Neural progenitor cell (in vitro differentiated cells): ENCODE data around the gene EGFL6. TPM values are rescaled to one million over a fixed set of nuclear protein-coding genes. Genes with fewer than 3 reads are reported as not detected.

ENCODE experiments used
- DNase-seq: peaks from one replicate; pipeline ENCODE4 v3.0.0-alpha.2; 2016; ENCODE audit warnings: low spot score
- H2AFZ ChIP-seq: fragments of 200-600 bp; sonication (generic); replicated peaks from 2 replicates; pipeline ENCODE4 v1.6.1; 2016; ENCODE audit warnings: antibody characterized with exemption
- H3F3A ChIP-seq: fragments of 200-600 bp; sonication (generic); 2 replicates; pipeline ENCODE4 v1.6.1; 2016; ENCODE audit warnings: antibody characterized with exemption, low read depth
- H3K27ac ChIP-seq: fragments of 200-600 bp; sonication (generic); 2 replicates; pipeline ENCODE4 v1.5.1; 2016; ENCODE audit warnings: mild to moderate bottlenecking
- H3K27me3 ChIP-seq: fragments of 200-600 bp; sonication (generic); 2 replicates; pipeline ENCODE4 v1.6.1; 2016; ENCODE audit warnings: mild to moderate bottlenecking, moderate library complexity
- H3K36me3 ChIP-seq: fragments of 200-600 bp; sonication (generic); 2 replicates; pipeline ENCODE4 v1.5.1; 2016
- H3K4me1 ChIP-seq: fragments of 200-600 bp; sonication (generic); 2 replicates; pipeline ENCODE4 v1.6.1; 2016; ENCODE audit warnings: mixed run types
- H3K4me2 ChIP-seq: fragments of 200-600 bp; sonication (generic); 2 replicates; pipeline ENCODE4 v1.6.1; 2016
- H3K4me3 ChIP-seq: fragments of 200-600 bp; sonication (generic); 2 replicates; pipeline ENCODE4 v1.5.1; 2016
- H3K79me2 ChIP-seq: fragments of 200-600 bp; sonication (generic); 2 replicates; pipeline ENCODE4 v1.6.1; 2016; ENCODE audit warnings: low read depth
- H3K9ac ChIP-seq: fragments of 200-600 bp; sonication (generic); 2 replicates; pipeline ENCODE4 v1.6.1; 2016
- H3K9me3 ChIP-seq: fragments of 200-600 bp; sonication (generic); 2 replicates; pipeline ENCODE4 v1.5.1; 2016; ENCODE audit warnings: low read depth
- H4K20me1 ChIP-seq: fragments of 200-600 bp; sonication (generic); 2 replicates; pipeline ENCODE4 v1.6.1; 2016; ENCODE audit warnings: low read depth
- H3K27ac Mint-ChIP-seq: 3 replicates; pipeline ENCODE4 v1.8.0; 2021; ENCODE audit warnings: mixed read lengths
- H3K27me3 Mint-ChIP-seq: 2 replicates; pipeline ENCODE4 v1.8.0; 2022; ENCODE audit warnings: low read depth, mild to moderate bottlenecking, inconsistent platforms, moderate library complexity, mixed read lengths; ENCODE audit not compliant: insufficient read depth
- H3K36me3 Mint-ChIP-seq: 3 replicates; pipeline ENCODE4 v1.8.0; 2021; ENCODE audit warnings: mixed read lengths
- H3K4me1 Mint-ChIP-seq: 3 replicates; pipeline ENCODE4 v1.8.0; 2021; ENCODE audit warnings: mixed read lengths
- H3K4me3 Mint-ChIP-seq: 3 replicates; pipeline ENCODE4 v1.8.0; 2021; ENCODE audit warnings: mild to moderate bottlenecking, moderate library complexity, mixed read lengths
- H3K9me3 Mint-ChIP-seq: 3 replicates; pipeline ENCODE4 v1.8.0; 2020; ENCODE audit warnings: mixed read lengths
- CTCF ChIP-seq: fragments of 200-600 bp; sonication (generic); IDR thresholded peaks from 2 replicates; pipeline ENCODE4 v1.5.1; 2017; ENCODE audit warnings: antibody characterized with exemption, mild to moderate bottlenecking
- EZH2 ChIP-seq: fragments of 200-600 bp; sonication (generic); IDR thresholded peaks from 2 replicates; pipeline ENCODE4 v1.6.1; 2017; ENCODE audit warnings: antibody characterized with exemption, mild to moderate bottlenecking, moderate library complexity
- EZH2phosphoT487 ChIP-seq: fragments of 200-600 bp; sonication (generic); IDR thresholded peaks from 2 replicates; pipeline ENCODE4 v1.6.1; 2017; ENCODE audit warnings: antibody characterized with exemption
- total RNA-seq: library from RNA; depleted of rRNA; stranded (reverse); fragments of >200 nt; gene quantifications from 2 replicates; pipeline ENCODE4 v1.2.3, GENCODE V29; 2015; ENCODE audit warnings: low replicate concordance

Gene EGFL6
- total RNA-seq, 1 donor from 2014 or later: 1.2 TPM

GRCh38 chrX:13664020-13664419 lies 94.6 kb downstream of the EGFL6 start:
- Histone ChIP-seq H3K4me3 (no peak overlapping the region), H3K79me2 (no peaks in the 10 kb centered on the region), H3K36me3 (peaks cover 4% of the 10 kb centered on the region), H4K20me1 (no peaks in the 10 kb centered on the region), H3K27ac (no peak overlapping the region), H3K9me3 (no peaks in the 10 kb centered on the region), H3F3A (no peaks in the 10 kb centered on the region), H3K4me1 (no peaks in the 10 kb centered on the region), H3K9ac (no peak overlapping the region), H3K4me2 (no peak overlapping the region), H3K27me3 (no peaks in the 10 kb centered on the region), H2AFZ (no peak overlapping the region)
- TF ChIP-seq CTCF (no peak), EZH2phosphoT487 (no peak), EZH2 (no peak)
- Mint-ChIP-seq H3K36me3 (no peaks in the 10 kb centered on the region), H3K4me1 (peaks cover 2% of the 10 kb centered on the region), H3K27ac (no peak overlapping the region), H3K27me3 (no peaks in the 10 kb centered on the region), H3K4me3 (no peak overlapping the region), H3K9me3 (no peaks in the 10 kb centered on the region)
- DNase-seq: no peak

GRCh38 chrX:13666836-13667235 lies 97.4 kb downstream of the EGFL6 start:
- Histone ChIP-seq H3K36me3 (no peaks in the 10 kb centered on the region), H3K27ac (no peak overlapping the region), H3K9ac (no peak overlapping the region), H3K9me3 (no peaks in the 10 kb centered on the region), H2AFZ (no peak overlapping the region), H3K4me3 (no peak overlapping the region), H3K4me1 (no peaks in the 10 kb centered on the region), H3K27me3 (no peaks in the 10 kb centered on the region), H3K79me2 (no peaks in the 10 kb centered on the region), H4K20me1 (no peaks in the 10 kb centered on the region), H3F3A (no peaks in the 10 kb centered on the region), H3K4me2 (no peak overlapping the region)
- no peak for DNase-seq
- Mint-ChIP-seq H3K4me3 (no peak overlapping the region), H3K27ac (no peak overlapping the region), H3K36me3 (no peaks in the 10 kb centered on the region), H3K9me3 (no peaks in the 10 kb centered on the region), H3K4me1 (no peaks in the 10 kb centered on the region), H3K27me3 (peaks cover 2% of the 10 kb centered on the region)
- TF ChIP-seq EZH2phosphoT487 (no peak), CTCF (no peak), EZH2 (no peak)

- Mint-ChIP-seq H3K4me1 (no peaks in the 10 kb centered on the region), H3K27me3 (peaks cover 2% of the 10 kb centered on the region), H3K9me3 (no peaks in the 10 kb centered on the region), H3K27ac (no peak overlapping the region), H3K36me3 (no peaks in the 10 kb centered on the region), H3K4me3 (no peak overlapping the region)
- Histone ChIP-seq H3K79me2 (no peaks in the 10 kb centered on the region), H3K27ac (no peak overlapping the region), H3K27me3 (no peaks in the 10 kb centered on the region), H3K9ac (no peak overlapping the region), H3K36me3 (no peaks in the 10 kb centered on the region), H3K4me1 (no peaks in the 10 kb centered on the region), H2AFZ (no peak overlapping the region), H4K20me1 (no peaks in the 10 kb centered on the region), H3F3A (no peaks in the 10 kb centered on the region), H3K4me3 (no peak overlapping the region), H3K9me3 (no peaks in the 10 kb centered on the region), H3K4me2 (no peak overlapping the region)
- no peak for TF ChIP-seq CTCF
- no peak for TF ChIP-seq EZH2
- no peak for DNase-seq
Measured at GRCh38 chrX:13667919-13668318, 98.5 kb downstream of the EGFL6 start.
